Endothelial cell of umbilical vein (primary cell): ENCODE measurements around the gene TANGO2. TPM values are rescaled to one million over a fixed set of nuclear protein-coding genes. Genes with fewer than 3 reads are reported as not detected.

Experiments
- BruUV-seq: library from RNA; stranded (reverse); fragments of 400-500 nt; replicated peaks from 2 replicates; lab custom pipeline; 2021; lab: Mats Ljungman, UMichigan
- CTCF ChIA-PET: fragments of 300-600, 350-600 bp; sonication (Branson Sonifier 250); formaldehyde crosslinking; loops from one replicate; lab custom pipeline; 2021; ENCODE audit warnings: antibody characterized with exemption, inconsistent platforms; lab: Charles Lee
- POLR2A ChIA-PET: fragments of 300-600, 350-600 bp; sonication (Branson Sonifier 250); formaldehyde crosslinking; loops from one replicate; lab custom pipeline; 2021; ENCODE audit warnings: antibody characterized with exemption, inconsistent platforms; lab: Charles Lee
- DNase-seq: peaks from one replicate; pipeline ENCODE4 v3.0.0-alpha.2; 2011; ENCODE audit warnings: low read depth, low spot score
- FAIRE-seq: peaks from 2 replicates; lab custom pipeline; 2011; peaks lifted over from hg19 to GRCh38; lab: Jason Lieb, UNC
- H2AFZ ChIP-seq: 2 replicates; pipeline ENCODE4 v1.6.0; 2012; ENCODE audit warnings: low read depth, low read length, control low read depth, inconsistent platforms
- H3K27ac ChIP-seq: 2 replicates; pipeline ENCODE4 v1.5.1; 2011; ENCODE audit warnings: low read depth, mild to moderate bottlenecking, control low read depth, low read length, moderate library complexity; ENCODE audit not compliant: insufficient read depth
- H3K27me3 ChIP-seq, 2 experiments: 2 replicates each; pipeline versions ENCODE4 v1.6.0 to v1.6.1; 2011; ENCODE audit warnings: low read length in 2 of 2, mixed read lengths in 1 of 2; ENCODE audit not compliant: control insufficient read depth in 2 of 2, insufficient read depth in 2 of 2
- H3K36me3 ChIP-seq, 2 experiments: 2 replicates in 1 of 2; 3 replicates in 1 of 2; pipeline ENCODE4 v1.5.1; 2011; ENCODE audit warnings: low read length in 2 of 2, mild to moderate bottlenecking in 1 of 2, moderate library complexity in 1 of 2; ENCODE audit not compliant: control insufficient read depth in 2 of 2, insufficient read depth in 2 of 2; ENCODE audit errors: extremely low read depth in 1 of 2
- H3K4me1 ChIP-seq: 3 replicates; pipeline ENCODE4 v1.5.1; 2011; ENCODE audit warnings: mild to moderate bottlenecking, low read length; ENCODE audit not compliant: control insufficient read depth, insufficient read depth; ENCODE audit errors: extremely low read depth
- H3K4me2 ChIP-seq: 2 replicates; pipeline ENCODE4 v1.6.1; 2011; ENCODE audit warnings: low read length, control low read depth, mixed read lengths; ENCODE audit not compliant: insufficient read depth
- H3K4me3 ChIP-seq, 3 experiments: fragments of 200-600 bp in 1 of 3; sonication (generic), shearing (Covaris generic) in 1 of 3; replicated peaks in 1 of 3; 2 replicates each; pipeline ENCODE4 v1.5.1; 2011 to 2016; ENCODE audit warnings: control low read depth in 3 of 3, low read length in 3 of 3, mild to moderate bottlenecking in 2 of 3, inconsistent platforms in 1 of 3, low read depth in 1 of 3, moderate library complexity in 1 of 3; ENCODE audit not compliant: insufficient read depth in 1 of 3
- H3K79me2 ChIP-seq: 2 replicates; pipeline ENCODE4 v1.6.0; 2012; ENCODE audit warnings: low read length, inconsistent platforms; ENCODE audit not compliant: control insufficient read depth, insufficient read depth
- H3K9ac ChIP-seq: replicated peaks from 2 replicates; pipeline ENCODE3; 2011; ENCODE audit warnings: low read length, control low read depth; ENCODE audit not compliant: insufficient read depth; ENCODE audit errors: extremely low read depth
- H3K9me1 ChIP-seq: replicated peaks from 3 replicates; pipeline ENCODE4 v1.6.0; 2011; ENCODE audit warnings: mild to moderate bottlenecking, low read length; ENCODE audit not compliant: control insufficient read depth, insufficient read depth; ENCODE audit errors: extremely low read depth
- H3K9me3 ChIP-seq: replicated peaks from 2 replicates; pipeline ENCODE4 v1.5.1; 2012; ENCODE audit warnings: low read length, inconsistent platforms; ENCODE audit not compliant: control insufficient read depth, insufficient read depth
- H4K20me1 ChIP-seq: replicated peaks from 2 replicates; pipeline ENCODE3; 2011; ENCODE audit warnings: mild to moderate bottlenecking, low read length; ENCODE audit not compliant: control insufficient read depth, insufficient read depth; ENCODE audit errors: extremely low read depth
- EZH2 ChIP-seq: IDR thresholded peaks from 2 replicates; pipeline ENCODE4 v1.6.1; 2012; ENCODE audit warnings: borderline replicate concordance, low read depth, mild to moderate bottlenecking, moderate library complexity, low read length, inconsistent platforms; ENCODE audit not compliant: severe bottlenecking
- FOS ChIP-seq: IDR thresholded peaks from 2 replicates; pipeline ENCODE4 v1.6.1; 2011; ENCODE audit warnings: mild to moderate bottlenecking, low read length, moderate library complexity, borderline replicate concordance; ENCODE audit not compliant: insufficient read depth
- GATA2 ChIP-seq: IDR thresholded peaks from 2 replicates; pipeline ENCODE4 v1.7.0; 2011; ENCODE audit warnings: low read depth, mild to moderate bottlenecking, moderate library complexity, mixed read lengths, low read length; ENCODE audit not compliant: insufficient read length, insufficient read depth
- JUN ChIP-seq: IDR thresholded peaks from 2 replicates; pipeline ENCODE4 v1.6.1; 2011; ENCODE audit warnings: borderline replicate concordance, low read depth; ENCODE audit not compliant: insufficient read length, insufficient read depth
- MYC ChIP-seq: IDR thresholded peaks from one replicate; pipeline ENCODE4 v1.6.1; 2011; ENCODE audit warnings: mild to moderate bottlenecking, low read depth, low read length
- POLR2A ChIP-seq: IDR thresholded peaks from 2 replicates; pipeline ENCODE4 v1.6.1; 2012; ENCODE audit warnings: low read depth, mild to moderate bottlenecking, control low read depth, low read length
- POLR2AphosphoS5 ChIP-seq: IDR thresholded peaks from 2 replicates; pipeline ENCODE4 v1.6.1; 2012; ENCODE audit warnings: low read depth, mild to moderate bottlenecking, control low read depth, low read length, moderate library complexity; ENCODE audit not compliant: insufficient read depth
- dilution Hi-C: fragments of 300-500 bp; cut with MboI; formaldehyde crosslinking; loops from one replicate; pipeline ENCODE4 v1.15.0; 2019; ENCODE audit warnings: low sequenced_read_pairs; ENCODE audit not compliant: extremely low pct_ligation_motif_present
- intact Hi-C: fragments of 100-400 bp; cut with micrococcal nuclease; formaldehyde crosslinking; loops from one replicate; pipeline ENCODE4 v1.10.0; 2022
- polyA plus RNA-seq, 4 experiments: library from polyadenylated mRNA; depleted of rRNA in 3 of 4; stranded (reverse) in 3 of 4; unstranded in 1 of 4; fragments of >200 nt; gene quantifications; 2 replicates each; pipeline versions ENCODE4 v1.2.1 to v1.2.3, GENCODE V29; 2011 to 2012; ENCODE audit warnings: missing spikeins in 1 of 4
- total RNA-seq: library from RNA; stranded (reverse); gene quantifications from 2 replicates; pipeline ENCODE4 v1.2.3, GENCODE V29; 2021
- TF ChIP-seq, protein P1 (sequence below): IDR thresholded peaks from 2 replicates; pipeline ENCODE4 v1.6.1; 2011; ENCODE audit not compliant: insufficient read depth, insufficient read length
- TF ChIP-seq, protein P2 (sequence below), 2 donors: IDR thresholded peaks; 1 replicate in 1 of 2; 2 replicates in 1 of 2; pipeline ENCODE4 v1.5.1; 2011; ENCODE audit warnings: low read length in 2 of 2, mild to moderate bottlenecking in 2 of 2, moderate library complexity in 2 of 2, control low read depth in 1 of 2, inconsistent platforms in 1 of 2, low read depth in 1 of 2; ENCODE audit not compliant: insufficient read depth in 1 of 2; ENCODE audit errors: extremely low read depth in 1 of 2

TANGO2 gene
- total and polyA plus RNA-seq, 2 donors (not counting 3 experiments of a cell fraction or from before 2014, with no cell fraction given) = 40.0 to 49.3 TPM

DNA sequence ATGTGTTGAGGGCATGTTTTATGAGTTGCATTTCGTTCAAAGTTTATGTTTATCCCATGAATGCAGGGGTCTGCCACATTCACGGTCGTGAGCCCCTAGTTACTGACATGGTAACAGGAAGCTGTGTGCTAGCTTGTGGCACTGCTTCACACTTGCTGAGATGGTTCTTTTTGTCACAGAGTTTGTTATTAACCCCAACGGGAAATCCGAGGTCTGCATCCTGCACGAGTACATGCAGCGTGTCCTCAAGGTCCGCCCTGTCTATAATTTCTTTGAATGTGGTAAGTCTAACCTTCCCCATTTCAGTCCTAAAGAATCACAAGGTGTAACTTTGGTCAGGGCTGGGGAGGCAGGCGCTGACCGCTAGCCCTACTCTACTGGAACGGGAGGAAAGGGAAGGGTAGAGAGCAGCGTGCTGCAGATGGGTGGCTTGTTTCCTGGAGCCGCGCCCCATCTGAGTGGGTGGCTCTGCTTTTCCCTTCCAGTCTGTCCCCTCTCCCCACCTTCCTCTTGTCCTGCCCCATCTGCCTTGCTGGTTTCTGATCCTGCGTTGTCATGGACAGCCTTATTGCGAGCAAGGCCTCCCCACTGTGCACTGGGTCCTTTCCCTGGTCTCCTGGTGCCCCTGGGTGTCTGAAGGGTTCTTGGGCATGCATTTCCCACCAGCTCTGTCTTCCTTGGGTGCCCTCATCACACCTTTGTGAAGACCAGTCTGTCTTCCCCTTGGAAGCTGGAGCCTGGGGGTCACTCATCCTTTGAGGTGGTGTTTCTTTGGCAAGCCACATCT lies 71.0 kb downstream of the TANGO2 start:
- Histone ChIP-seq H4K20me1 (no peaks in the 10 kb centered on the region), H3K27me3 (no peaks in the 10 kb centered on the region), H3K4me1 (no peaks in the 10 kb centered on the region), H3K36me3 (peaks cover 67 to 79% of the 10 kb centered on the region in 2 experiments), H3K27ac (no peak overlapping the region), H3K9me1 (no peaks in the 10 kb centered on the region), H3K79me2 (peaks cover 47% of the 10 kb centered on the region), H3K4me3 (no peak overlapping the region), H3K9ac (no peak overlapping the region), H2AFZ (no peak overlapping the region), H3K9me3 (no peaks in the 10 kb centered on the region), H3K4me2 (no peak overlapping the region)
- ChIA-PET CTCF (no interaction called here), POLR2A (no interaction called here)
- dilution Hi-C loops = no loop called here
- DNase-seq (no peak), FAIRE-seq (no peak)
- BruUV-seq = no TSS peak
- TF ChIP-seq MYC (no peak), POLR2A (no peak), FOS (no peak), JUN (no peak), EZH2 (no peak), POLR2AphosphoS5 (no peak), GATA2 (no peak)
- TF ChIP-seq, protein P1, sequence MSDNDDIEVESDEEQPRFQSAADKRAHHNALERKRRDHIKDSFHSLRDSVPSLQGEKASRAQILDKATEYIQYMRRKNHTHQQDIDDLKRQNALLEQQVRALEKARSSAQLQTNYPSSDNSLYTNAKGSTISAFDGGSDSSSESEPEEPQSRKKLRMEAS = no peak
- TF ChIP-seq, protein P2, sequence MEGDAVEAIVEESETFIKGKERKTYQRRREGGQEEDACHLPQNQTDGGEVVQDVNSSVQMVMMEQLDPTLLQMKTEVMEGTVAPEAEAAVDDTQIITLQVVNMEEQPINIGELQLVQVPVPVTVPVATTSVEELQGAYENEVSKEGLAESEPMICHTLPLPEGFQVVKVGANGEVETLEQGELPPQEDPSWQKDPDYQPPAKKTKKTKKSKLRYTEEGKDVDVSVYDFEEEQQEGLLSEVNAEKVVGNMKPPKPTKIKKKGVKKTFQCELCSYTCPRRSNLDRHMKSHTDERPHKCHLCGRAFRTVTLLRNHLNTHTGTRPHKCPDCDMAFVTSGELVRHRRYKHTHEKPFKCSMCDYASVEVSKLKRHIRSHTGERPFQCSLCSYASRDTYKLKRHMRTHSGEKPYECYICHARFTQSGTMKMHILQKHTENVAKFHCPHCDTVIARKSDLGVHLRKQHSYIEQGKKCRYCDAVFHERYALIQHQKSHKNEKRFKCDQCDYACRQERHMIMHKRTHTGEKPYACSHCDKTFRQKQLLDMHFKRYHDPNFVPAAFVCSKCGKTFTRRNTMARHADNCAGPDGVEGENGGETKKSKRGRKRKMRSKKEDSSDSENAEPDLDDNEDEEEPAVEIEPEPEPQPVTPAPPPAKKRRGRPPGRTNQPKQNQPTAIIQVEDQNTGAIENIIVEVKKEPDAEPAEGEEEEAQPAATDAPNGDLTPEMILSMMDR (IDR thresholded peaks at IDR 0.05; ENCODE audit: extremely low read depth in 1 of 2, insufficient read depth in 1 of 2, low read depth in 1 of 2, low read length in 2 of 2) = no peak
- intact Hi-C loops = no loop called here
